Activated CD4-positive, alpha-beta T cell treated with anti-CD3 and anti-CD28 coated beads for 4 hours (primary cell): ENCODE measurements around the gene TMPRSS13.
"Not testable (repeated sequence)": the region's sequence is repeated elsewhere in the genome, so short reads cannot be mapped to it uniquely, and the experiment has no call there.

Source experiments
- DNase-seq, 2 donors: peaks; one replicate each; pipeline ENCODE4 v3.0.0-alpha.2; 2020

TMPRSS13 gene

DNA sequence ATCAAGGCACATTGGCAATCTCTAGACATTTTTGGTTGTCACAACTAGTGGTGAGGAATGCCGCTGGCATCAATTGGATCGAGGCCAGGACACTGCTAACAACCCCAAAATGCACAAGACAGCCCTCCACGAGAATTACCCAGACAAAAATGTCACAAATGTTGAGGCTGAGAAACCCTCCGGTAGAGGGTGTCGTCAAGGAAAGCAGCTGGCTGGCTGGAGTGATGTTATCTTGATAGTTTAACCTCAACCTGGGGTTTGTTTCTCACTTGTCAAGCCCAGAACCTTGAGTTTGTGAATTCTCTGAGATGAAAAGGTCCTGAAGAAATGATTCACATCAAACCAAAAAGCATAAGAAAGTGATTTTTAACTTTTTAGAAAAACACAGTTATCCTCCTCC lies 21.1 kb upstream of the TMPRSS13 start:
- peak; percentile 61 to 66 for DNase-seq

DNA sequence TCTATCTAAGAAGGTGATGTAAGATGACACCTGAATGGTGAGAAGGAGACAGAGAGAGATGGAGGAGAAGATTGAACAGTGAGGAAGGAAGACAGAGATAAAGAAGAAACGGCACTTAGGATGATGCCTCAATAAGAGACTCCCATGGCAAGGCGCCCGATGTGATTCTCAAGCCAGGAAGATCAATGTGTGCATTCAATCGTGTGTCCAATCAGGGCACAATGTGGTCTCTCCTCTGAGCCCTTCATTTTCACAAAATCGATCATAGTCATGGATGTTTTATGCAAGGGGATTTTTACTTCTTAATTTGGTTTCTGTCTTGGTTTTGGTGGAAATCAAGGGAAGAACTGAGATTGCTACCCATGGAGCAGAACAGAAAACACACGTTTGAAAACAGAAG lies 19.9 kb upstream of the TMPRSS13 start:
- no peak for DNase-seq

DNA sequence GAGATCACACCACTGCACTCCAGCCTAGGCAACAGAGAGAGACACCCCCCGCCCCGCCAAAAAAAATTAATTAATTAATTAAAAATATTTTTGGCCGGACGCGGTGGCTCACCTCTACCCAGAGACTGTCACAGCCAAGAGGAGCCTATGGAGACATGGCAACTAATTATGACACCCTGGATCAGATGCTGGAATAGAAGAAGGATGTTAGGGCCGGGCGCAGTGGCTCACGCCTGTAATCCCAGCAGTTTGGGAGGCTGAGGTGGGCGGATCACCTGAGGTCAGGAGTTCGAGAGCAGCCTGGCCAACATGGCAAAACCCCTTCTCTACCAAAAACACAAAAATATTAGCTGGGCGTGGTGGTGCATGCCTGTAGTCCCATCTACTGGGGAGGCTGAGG lies 19.3 kb upstream of the TMPRSS13 start:
- DNase-seq, result not testable (repeated sequence)

DNA sequence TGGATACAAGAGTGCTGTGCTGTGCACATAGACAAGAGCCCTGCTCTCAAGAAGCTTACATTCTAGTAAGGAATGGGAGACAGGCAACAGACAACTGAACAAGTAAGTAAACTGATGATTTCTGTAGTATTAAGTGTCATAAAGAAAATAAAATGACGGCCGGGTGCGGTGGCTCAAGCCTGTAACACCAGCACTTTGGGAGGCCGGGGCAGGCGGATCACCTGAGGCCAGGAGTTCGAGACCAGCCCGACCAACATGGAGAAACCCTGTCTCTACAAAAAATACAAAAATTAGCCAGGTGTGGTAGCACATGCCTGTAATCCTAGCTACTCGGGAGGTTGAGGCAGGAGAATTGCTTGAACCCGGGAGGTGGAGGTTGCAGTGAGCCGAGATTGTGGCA lies 18.5 kb upstream of the TMPRSS13 start:
- DNase-seq, result not testable (repeated sequence)

DNA sequence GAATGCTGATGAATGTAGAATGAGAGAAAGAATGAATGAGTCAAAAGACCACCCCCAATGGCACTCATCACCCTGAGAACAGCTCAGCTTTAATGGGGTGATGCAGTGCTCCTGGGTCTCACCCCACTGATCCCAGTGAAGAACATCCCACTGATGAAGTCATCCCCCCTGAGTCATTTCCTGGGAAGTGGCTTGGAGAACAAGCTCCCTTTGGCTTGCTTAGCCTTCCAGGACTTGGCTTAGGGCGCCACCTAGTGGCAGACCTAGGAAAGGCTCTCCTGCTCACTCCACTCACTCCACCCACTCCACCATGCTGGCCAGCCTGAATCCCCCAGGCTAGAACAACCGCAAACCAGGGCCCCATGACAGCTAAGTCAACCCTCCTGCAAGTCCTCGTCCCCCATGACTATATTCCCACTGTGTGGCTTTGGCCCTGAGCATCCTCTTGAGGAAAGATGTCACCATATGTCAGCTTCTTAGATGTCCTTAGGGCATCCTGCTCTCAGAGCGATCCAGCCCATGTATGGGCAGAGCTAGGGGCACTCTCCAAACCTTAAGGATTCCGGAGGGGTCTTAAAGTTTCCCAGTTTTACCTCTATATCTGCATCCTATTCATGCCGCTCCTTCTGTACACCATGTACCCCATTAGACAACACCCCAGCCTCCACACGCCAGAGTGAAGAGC lies 17.8 kb upstream of the TMPRSS13 start:
- peak; percentile 77 to 84 for DNase-seq

DNA sequence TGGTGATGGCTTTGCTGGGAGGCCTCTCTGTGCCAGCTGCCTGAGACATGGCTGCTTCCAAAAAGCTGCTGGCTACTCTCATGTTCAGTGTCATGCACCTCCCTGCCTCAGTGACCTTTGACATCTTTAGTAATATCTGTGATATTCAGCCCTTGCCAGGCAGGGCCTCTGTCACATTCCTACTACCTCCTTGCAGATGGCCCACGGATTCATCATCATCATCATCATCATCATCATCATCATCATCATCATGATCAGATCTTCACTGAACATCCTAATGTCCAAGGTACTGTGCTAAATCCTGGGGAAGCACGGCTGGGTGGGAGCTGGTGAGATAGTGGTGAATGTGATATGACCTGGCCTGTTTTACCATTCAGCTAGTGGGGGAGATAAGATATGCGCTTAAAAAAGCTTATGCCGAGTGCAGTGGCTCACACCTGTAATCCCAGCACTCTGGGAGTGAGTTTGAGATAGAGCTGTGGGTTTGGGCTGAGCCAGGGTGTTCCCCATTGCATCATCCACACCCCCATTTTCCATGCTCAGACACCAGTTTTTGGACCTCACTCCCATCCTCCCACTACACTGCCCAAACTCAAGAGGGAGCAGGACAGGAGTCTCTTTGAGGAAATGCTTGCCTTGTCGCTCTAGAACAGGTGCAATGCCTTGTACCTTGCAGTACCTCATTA lies 17.1 kb upstream of the TMPRSS13 start:
- DNase-seq, result no peak

DNA sequence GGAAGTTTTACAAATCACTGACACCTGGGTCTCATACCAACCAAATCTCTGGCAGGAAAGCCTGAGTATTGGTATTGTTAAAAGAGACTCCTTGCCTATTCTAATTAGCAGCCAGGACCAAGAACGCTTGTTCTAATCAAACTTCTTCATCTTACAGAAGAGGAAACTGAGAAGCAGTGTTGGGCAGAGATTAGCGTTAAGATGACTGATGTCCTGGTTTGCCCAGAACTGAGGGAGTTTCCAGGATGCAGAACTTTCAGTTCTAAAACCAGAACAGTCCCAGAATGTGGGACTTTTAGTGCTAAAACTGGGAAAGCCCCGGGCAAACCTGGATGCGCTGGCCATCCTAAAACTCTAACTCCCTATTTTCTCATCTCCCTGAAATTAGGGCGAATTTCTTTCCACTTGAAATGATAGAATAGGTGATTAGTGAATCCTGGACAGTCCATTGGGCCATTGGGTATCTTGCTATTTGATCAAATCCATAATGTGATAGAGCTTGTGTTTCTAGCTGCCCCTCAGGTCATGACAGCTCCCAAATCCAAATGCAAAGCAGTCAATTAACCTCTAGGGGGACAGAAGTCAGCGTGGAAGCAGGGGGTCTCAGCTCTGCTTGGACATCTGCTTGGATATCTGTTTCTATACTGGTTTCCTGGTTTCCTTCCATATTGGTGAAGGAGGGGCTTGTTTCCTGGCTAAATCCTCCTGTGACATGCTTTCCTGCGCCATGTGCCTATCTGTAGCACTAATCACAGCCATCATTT lies 16.0 kb upstream of the TMPRSS13 start:
- no peak for DNase-seq

DNA sequence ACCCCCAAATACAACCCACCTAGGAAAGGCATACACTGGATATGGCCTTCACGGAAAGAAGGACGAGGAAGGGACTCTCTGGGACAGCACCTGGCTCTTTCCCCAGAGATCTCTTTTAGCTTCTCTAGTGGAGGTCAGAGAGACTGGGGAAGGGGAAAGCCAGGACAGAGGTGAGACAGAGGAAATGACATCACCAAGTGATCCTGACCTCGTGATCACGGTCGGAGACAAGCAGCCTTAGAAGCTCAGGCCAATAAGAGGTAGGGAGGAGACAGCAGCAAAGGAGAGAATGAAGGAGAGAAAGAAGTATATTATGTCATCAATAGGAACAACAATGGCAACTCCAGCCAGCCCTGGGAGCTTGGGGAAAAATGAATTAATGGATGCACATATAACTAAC lies 15.4 kb upstream of the TMPRSS13 start:
- DNase-seq, result no peak

DNA sequence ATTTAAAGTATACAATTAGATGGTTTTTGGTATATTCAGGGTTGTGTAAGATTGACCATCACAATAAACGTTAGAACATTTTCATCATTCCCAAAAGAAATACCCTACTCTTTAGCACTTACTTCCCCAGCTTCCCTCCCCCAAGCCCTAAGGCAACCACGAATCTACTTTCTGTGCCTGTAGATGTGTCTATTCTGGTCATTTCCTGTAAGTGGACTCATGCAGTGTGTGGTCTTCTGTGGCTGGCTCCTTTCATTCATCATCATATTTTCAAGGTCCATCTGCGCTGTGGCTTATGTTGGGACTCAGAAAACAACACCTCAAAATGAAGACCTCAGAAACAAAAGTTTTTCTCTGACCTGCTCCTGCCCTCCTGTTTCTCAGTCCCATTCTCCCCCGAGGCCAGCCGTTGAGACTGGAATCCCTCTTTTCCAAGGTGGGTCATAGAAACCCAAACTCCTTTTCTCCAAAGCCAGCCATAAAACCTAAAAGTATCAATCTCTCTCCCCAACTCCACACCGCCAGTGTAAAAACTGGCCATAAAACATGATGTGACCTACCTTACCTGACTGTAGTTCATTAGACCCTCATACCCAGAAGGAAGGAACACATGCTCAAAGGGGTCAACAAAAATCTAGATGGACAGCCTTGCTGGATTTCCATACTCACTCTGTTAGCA lies 12.9 kb upstream of the TMPRSS13 start:
- DNase-seq, result no peak

DNA sequence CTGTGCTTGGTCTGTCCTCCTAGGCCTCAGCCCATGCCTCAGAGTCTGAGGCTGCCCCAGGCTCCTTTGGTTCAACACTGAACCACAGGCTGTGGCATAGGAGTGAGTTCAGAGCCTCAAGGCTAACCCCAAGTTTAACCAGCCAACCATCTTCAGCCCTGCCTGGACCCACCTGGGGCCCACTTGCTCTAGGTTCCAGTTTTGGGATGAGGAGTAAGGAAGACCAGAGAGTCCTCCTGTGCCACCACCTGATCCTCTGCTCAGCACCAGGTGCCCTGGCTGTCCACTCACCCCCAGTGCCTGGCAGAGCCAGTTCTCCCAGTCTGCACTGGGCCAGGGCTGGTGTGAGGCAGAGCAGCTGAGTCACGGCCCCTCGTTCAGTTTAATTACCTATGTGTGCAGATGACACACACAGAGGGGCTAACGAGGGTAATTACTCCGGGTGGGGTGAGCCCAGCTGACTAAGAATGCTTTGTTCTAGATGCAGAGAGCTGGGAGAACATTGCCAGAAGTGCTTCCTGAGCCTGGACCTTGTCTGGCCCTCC lies 12.0 kb upstream of the TMPRSS13 start:
- no peak for DNase-seq

DNA sequence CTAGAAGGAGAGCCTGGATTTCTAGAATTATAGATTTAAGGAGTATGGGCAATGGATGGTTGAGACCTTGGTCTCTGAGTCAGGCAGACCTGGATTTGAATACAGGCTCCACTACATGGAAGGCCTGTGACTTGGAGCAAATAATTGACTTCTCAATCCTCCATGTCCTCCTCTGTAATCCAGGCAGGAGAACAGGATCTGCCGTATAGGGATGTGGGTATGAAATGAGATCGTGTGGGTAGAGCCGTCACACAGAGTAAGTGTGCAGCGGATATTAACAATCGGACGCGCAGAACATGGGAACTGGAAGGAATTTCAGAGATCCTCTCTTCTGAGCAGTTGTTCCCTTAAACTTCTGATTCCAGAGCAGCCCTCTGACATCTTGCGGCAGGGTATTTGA lies 11.5 kb upstream of the TMPRSS13 start:
- no peak for DNase-seq

DNA sequence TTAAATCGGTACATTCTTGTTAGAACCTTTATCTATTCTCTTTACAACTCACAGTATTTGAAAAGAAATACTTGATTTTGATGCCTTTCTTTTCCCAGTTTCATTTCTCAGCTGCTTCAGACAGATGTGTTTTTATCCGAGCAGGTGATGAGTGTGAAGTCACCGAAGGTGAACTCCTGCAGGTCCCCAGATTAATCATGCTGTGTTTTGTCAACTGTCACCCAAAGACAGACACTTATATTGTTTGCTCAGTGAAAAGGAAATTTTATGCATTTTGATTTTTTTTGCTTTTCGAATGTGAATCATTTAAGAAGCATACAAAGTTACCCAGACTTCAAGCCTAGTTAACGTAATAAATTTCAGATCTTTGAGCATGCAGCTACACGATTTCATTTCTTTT lies 7.8 kb upstream of the TMPRSS13 start:
- DNase-seq, result no peak

DNA sequence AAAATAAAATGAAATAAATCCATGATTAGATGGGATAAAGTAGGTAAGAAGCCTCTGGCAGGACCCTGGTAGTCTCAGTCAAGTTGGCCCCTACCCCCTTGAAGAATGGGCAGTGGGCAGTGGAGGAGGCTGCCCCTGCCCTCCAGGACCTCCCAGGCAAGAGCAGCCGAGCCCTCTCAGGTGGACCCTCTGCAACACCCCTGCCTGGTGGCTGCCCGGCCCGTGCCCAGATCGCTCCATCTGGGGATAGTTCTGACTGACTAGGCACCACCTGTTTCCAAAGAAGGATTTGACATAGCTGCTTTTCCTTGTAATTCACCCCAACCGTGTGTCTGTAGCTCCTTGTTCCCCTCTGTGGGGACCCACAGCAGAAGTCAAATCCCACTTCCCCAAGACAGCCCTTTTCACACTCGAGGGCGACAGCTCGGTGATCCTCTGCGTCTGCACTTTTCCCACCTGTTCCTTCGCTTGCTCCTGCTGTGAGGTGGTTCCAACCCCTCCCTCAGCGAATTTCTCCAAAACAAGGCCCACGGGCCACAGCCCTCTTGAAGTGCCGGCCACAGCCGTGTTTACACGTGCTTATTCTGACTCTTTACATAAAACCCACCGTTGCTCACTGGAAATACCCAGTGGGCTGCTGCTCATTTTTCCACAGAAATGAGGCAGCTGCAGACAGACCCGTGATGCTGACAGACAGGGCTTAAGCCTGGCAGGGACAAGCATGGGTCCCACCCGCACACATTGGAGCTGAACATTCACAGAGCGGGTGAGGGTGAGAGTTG lies 5.5 kb upstream of the TMPRSS13 start:
- no peak for DNase-seq

DNA sequence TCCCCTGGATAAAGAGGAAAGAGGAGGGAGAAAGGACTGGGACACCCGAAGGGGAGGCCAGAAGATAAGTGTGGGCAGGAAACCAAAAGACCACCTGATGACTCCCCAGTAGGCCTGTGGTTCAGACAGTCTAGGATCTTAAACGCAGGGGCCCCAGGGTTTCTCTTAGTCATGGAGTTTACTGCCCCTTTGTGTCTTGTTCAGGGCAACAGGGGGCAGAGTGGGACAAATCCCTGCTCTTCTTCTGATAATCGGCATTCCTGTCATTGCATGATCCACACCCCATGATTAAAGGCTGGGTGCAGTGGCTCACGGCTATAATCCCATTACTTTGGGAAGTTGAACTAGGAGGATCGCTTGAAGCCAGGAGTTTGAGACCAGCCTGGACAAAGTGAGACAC lies 4.7 kb upstream of the TMPRSS13 start:
- no peak for DNase-seq

DNA sequence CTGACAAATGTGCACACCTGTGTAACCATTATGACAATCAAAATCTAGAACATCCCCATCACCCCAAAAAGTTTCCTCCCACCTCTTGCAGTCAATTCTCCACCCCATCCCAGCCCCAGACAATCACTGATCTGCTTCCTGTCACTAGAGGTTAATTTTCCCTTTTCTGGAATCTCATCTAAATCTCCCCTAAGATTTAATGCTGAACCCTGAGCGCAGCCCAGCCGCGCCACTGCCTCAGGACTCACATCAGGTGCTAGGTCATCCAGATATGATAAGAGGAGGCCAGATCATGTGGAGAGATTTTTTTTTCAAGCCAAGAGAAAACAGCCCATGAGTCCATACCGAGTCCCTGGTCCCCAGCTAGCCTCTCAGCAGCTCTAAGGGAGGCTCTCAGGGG lies 4.3 kb upstream of the TMPRSS13 start:
- DNase-seq, result no peak

DNA sequence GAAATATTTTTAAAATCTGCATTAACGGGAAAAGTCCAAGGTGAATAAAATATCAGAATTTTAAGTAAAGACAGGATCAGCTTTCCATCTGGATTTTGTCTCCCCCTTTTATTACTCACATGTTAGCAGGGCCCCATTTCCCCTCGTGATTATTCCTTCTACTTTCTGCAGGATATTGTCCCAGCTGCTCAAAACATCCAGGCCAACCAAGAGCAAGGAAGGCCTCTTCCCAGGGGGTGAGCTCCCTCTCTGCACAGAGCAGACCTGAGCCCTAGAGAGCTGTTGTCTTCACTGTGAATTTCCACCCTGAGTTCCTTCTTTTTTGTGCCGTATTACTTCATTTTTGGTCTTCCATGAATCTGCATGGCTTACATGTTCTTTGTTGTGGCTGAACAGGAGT lies 3.7 kb upstream of the TMPRSS13 start:
- DNase-seq, result no peak

DNA sequence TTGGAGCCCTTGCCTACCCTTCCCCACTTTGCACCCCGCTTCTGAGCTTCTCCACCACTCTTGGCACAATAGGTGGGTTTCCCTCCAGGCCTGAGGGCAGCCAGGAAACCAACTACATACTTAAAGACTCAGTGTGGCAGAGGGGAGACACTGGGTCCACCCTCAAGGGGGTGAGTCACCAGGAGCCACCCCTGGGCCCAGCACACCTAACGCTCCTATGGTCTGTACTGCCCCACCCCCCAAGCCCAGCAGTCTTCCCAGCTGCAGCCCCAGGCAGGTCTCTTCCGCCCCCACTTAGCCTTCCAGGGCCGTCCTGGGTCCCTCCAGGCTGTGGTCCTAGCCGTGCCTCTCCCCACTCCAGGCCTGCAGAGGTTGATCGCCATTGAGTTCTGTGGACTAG lies 3.2 kb upstream of the TMPRSS13 start:
- DNase-seq, result no peak

DNA sequence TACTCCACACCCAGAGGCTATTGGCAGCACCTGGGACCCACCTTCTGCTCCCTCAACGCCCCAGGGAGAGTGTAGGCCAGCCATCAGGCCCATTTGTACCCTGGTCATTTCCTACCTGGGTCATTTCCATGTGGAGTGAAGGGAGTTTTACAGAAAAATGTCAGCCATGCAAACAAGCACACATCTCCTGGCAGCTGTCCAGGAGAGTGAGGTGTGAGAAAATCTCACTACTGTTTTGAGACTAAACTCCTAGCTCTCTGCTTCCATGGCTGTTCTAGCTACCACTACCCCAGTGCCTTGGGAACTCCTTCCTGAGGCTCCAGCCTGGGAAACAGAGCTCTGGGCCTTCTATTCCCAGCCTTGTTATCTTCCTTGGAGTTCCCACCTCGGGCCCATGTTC lies 2.8 kb upstream of the TMPRSS13 start:
- DNase-seq, result no peak

DNA sequence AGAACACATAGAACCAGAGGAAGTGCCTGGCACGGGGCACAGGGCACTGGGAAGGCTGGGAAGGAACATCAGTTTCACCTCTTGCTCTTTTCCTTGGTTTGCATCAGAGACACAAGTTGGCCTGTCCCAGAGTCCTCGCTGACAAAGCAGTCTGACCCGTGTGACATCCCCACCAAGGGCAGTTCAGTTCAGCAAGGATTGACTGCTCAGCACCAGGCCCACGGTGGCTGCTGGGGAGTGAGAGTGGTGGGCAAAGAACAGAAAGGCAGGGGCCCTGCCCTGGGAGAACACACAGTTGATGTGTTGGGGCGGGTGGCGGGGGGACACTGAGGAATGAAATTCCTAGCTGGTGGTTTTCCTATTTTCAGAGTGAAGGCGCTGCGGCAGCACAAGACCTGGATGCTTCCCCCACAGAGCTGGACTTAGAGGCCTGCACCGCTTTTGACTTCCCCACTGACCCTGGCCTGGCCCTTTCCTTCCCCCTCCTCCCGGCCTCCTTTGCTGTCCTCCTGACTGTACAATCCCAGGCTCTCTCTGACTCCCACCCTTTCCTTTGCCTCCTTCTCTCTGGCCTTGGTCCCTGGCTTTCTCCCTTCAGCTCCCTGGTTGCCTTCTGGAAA lies 2.2 kb upstream of the TMPRSS13 start:
- no peak for DNase-seq

DNA sequence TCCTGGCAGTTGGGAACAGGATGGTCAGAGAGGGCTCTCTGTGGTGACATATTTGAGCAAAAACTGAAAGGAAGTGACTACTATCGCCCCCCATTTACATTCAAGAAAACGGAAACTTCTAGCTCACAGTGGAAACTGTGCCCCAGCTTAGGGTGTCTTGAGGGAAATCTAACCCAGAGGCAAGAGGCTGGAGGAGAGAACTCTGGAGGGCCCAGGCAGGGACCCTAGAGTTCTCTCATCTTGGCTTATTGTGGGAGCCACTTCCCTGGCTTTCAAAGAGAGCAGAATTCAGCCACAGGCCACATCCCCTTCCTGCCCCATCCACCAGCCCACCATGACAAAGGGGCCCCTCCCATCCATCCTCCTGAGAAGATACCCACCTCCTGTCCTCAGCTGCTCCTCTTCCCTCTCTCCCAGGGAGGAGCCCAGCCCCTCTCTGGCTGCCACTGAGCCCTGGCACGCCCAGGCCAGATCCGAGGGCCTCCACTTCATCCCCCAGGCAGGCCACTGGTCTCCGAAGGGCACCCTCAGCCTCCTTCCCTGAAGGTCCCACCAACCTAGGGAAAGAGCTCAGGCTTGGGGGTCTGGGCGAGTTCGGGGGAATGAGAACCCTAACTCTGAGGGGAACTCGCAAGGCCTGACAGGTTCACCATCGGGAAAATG lies 1.6 kb upstream of the TMPRSS13 start:
- no peak for DNase-seq

DNA sequence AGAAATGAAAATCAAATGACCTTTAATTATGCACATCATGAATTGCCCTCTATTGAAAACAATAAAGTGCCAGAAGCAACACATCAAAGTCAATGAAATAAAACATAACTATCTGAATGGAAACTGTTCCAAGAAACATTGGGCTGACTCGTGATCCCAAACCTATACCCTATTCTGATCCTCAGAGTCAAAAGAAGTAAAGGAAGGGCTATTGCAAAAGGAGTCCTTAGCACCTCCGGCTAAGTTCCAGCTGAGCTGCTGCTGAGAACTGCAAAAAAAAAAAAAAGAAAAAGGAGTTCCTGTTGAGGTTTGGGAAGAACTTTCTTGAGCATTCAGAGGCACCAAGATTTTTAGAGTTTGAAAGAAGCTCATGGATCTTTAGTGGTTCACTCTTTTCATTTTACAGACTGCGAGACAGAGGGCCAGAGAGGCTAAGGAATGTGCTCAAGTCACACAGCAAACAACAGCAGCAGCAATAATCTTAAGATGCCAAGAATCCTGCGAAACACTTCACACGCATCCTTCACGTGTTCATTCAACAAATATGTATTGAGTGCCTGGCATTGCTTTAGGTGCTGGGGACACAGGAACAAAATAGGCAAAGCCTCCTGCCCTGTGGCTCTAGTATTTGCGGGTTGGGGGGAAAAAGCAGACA lies 841 bp upstream of the TMPRSS13 start:
- DNase-seq, result no peak
